Left lung (tissue), 14 donors: ENCODE results near the gene CMTM4. TPM values are rescaled to one million over a fixed set of nuclear protein-coding genes. Genes with fewer than 3 reads are reported as not detected.
A peak's percentile ranks its signal among the peaks of the same experiment; 100 is the strongest.

Experiments
- ATAC-seq: fragments of 200-7000 bp; cut with Tn5 transposase; one replicate; pipeline ENCODE4 v1.9.1; 2020; ENCODE audit warnings: moderate library complexity
- DNase-seq, 4 donors: peaks; one replicate each; pipeline ENCODE4 v3.0.0-alpha.2; 2013 to 2020
- H3K27ac ChIP-seq, 2 donors: fragments of 200-600 bp; sonication (generic) in 1 of 2; one replicate each; pipeline versions ENCODE4 v1.5.0 to v1.8.0; 2020 to 2021
- H3K27me3 ChIP-seq, 2 donors: fragments of 200-600 bp; sonication (generic) in 1 of 2; one replicate each; pipeline versions ENCODE4 v1.5.0 to v1.8.0; 2020 to 2021
- H3K36me3 ChIP-seq, 2 donors: fragments of 200-600 bp; sonication (generic) in 1 of 2; one replicate each; pipeline versions ENCODE4 v1.5.0 to v1.8.0; 2020 to 2021
- H3K4me1 ChIP-seq, 2 donors: fragments of 200-600 bp; one replicate each; pipeline ENCODE4 v1.8.0; 2021
- H3K4me3 ChIP-seq, 2 donors: fragments of 200-600 bp; sonication (generic) in 1 of 2; one replicate each; pipeline versions ENCODE4 v1.5.0 to v1.8.0; 2020 to 2021; ENCODE audit warnings: mild to moderate bottlenecking in 1 of 2
- H3K9me3 ChIP-seq, 2 donors: fragments of 200-600 bp; sonication (generic) in 1 of 2; one replicate each; pipeline versions ENCODE4 v1.5.0 to v1.8.0; 2020 to 2021
- CTCF ChIP-seq, 2 donors: fragments of 200-600 bp; sonication (generic) in 1 of 2; IDR thresholded peaks; one replicate each; pipeline versions ENCODE4 v1.5.0 to v1.8.0; 2021; ENCODE audit warnings: antibody characterized with exemption in 2 of 2
- intact Hi-C, 2 donors: fragments of 100-400 bp; cut with DNase I; formaldehyde crosslinking; loops; one replicate each; pipeline versions ENCODE4 v1.11.2 to v1.14.2; 2022
- long read RNA-seq, 12 donors: library from polyadenylated mRNA in 2 of 12; unstranded in 2 of 12; transcript quantifications; one replicate each; pipeline ENCODE4 v2.0.0 and lab custom pipeline, GENCODE V29; 2019 to 2026
- polyA plus RNA-seq, 6 donors: library from polyadenylated mRNA; unstranded; fragments of 120-200 nt; gene quantifications; one replicate each; pipeline ENCODE4 v1.2.1, GENCODE V29; 2013; ENCODE audit not compliant: insufficient read length in 6 of 6
- total RNA-seq, 2 donors: library from RNA; stranded (reverse); fragmentation: NEBNext Ultra II Directional; extraction: Animal tissue kit (Norgen Biotek cat#: 25700); gene quantifications; one replicate each; pipeline ENCODE4 v1.2.1, GENCODE V29; 2021
- donor health status: DM: no; HTN: yes; CAD: no.
- donor health status: DM: no; HTN: no; CAD: no.

The CMTM4 gene
- 10 to 100 TPM; 64.0 to 72.3 TPM for total RNA-seq
- polyA plus RNA-seq, result 10 to 100 TPM; 25.2 to 36.5 (median 32.7) TPM
- long read RNA-seq, donor 1, full-length matches to known transcripts, result 25 of 25 reads
- long read RNA-seq, donor 1, partial matches to known transcripts, result 0 of 25 reads
- long read RNA-seq, donor 1, other reads (novel, unspliced or antisense), result 0 of 25 reads
- long read RNA-seq, donor 2, full-length matches to known transcripts, result 18 of 18 reads
- long read RNA-seq, donor 2, partial matches to known transcripts, result 0 of 18 reads
- long read RNA-seq, donor 2, other reads (novel, unspliced or antisense), result 0 of 18 reads
- long read RNA-seq, donor 3, full-length matches to known transcripts, result 14 of 14 reads
- long read RNA-seq, donor 3, partial matches to known transcripts, result 0 of 14 reads
- long read RNA-seq, donor 3, other reads (novel, unspliced or antisense), result 0 of 14 reads
- long read RNA-seq, donor 4, full-length matches to known transcripts, result 1 of 2 reads
- long read RNA-seq, donor 4, partial matches to known transcripts, result 0 of 2 reads
- long read RNA-seq, donor 4, other reads (novel, unspliced or antisense), result 1 of 2 reads
- long read RNA-seq, donor 5, full-length matches to known transcripts, result 11 of 11 reads
- long read RNA-seq, donor 5, partial matches to known transcripts, result 0 of 11 reads
- long read RNA-seq, donor 5, other reads (novel, unspliced or antisense), result 0 of 11 reads
- long read RNA-seq, donor 6, full-length matches to known transcripts, result 15 of 15 reads
- long read RNA-seq, donor 6, partial matches to known transcripts, result 0 of 15 reads
- long read RNA-seq, donor 6, other reads (novel, unspliced or antisense), result 0 of 15 reads
- long read RNA-seq, donor 7, full-length matches to known transcripts, result 8 of 8 reads
- long read RNA-seq, donor 7, partial matches to known transcripts, result 0 of 8 reads
- long read RNA-seq, donor 7, other reads (novel, unspliced or antisense), result 0 of 8 reads
- long read RNA-seq, donor 8, full-length matches to known transcripts, result 16 of 16 reads
- long read RNA-seq, donor 8, partial matches to known transcripts, result 0 of 16 reads
- long read RNA-seq, donor 8, other reads (novel, unspliced or antisense), result 0 of 16 reads
- long read RNA-seq, donor 9, result 0 reads
- long read RNA-seq, donor 10, result 0 reads
- long read RNA-seq, donor 11, result 0 reads
- long read RNA-seq, donor 12, full-length matches to known transcripts, result 8 of 8 reads
- long read RNA-seq, donor 12, partial matches to known transcripts, result 0 of 8 reads
- long read RNA-seq, donor 12, other reads (novel, unspliced or antisense), result 0 of 8 reads

GRCh38 chr16:66696669-66697630 lies at the start of gene CMTM4:
Gene CMTM4 (minus strand): TSS chr16:66696743. CDS start chr16:66696525, 218 bp downstream.
- peak within 1 kb of the TSS; percentile 73 to 82 for H3K27ac ChIP-seq
- ATAC-seq, result peak; percentile 93
- peaks cover 12 to 57% of the 10 kb centered on the region in 2 donors for H3K4me1 ChIP-seq
- H3K4me3 ChIP-seq, result peak within 1 kb of the TSS; percentile 62 to 68
- intact Hi-C loops, result no loop called here
- H3K9me3 ChIP-seq, result no peaks in the 10 kb centered on the region
- no peaks in the 10 kb centered on the region for H3K27me3 ChIP-seq
- no peaks in the 10 kb centered on the region for H3K36me3 ChIP-seq
- no peak for TF ChIP-seq CTCF (IDR thresholded peaks at IDR 0.05)
- DNase-seq, result peak; percentile 81 to 98 (median 91)

- no peaks in the 10 kb centered on the region for H3K9me3 ChIP-seq
- H3K36me3 ChIP-seq, result peaks cover 0 to 78% of the 10 kb centered on the region in 2 donors
- peaks cover 29 to 80% of the 10 kb centered on the region in 2 donors for H3K4me1 ChIP-seq
- no peak for ATAC-seq
- H3K4me3 ChIP-seq, result no peak overlapping the region
- H3K27ac ChIP-seq, result peak overlapping the region in 1 of 2 donors; percentile 42
- DNase-seq, result no peak
- H3K27me3 ChIP-seq, result no peaks in the 10 kb centered on the region
- intact Hi-C loops, result no loop called here
- no peak for TF ChIP-seq CTCF (IDR thresholded peaks at IDR 0.05)
Measured at GRCh38 chr16:66746048-66746447, 49.5 kb upstream of the CMTM4 start.

GRCh38 chr16:66741950-66742808 lies 45.6 kb upstream of the CMTM4 start:
- Histone ChIP-seq H3K4me1 (peaks cover 28 to 62% of the 10 kb centered on the region in 2 donors), H3K27me3 (no peaks in the 10 kb centered on the region), H3K36me3 (peaks cover 0 to 90% of the 10 kb centered on the region in 2 donors), H3K27ac (peak overlapping the region; percentile 77 to 83), H3K4me3 (no peak overlapping the region), H3K9me3 (no peaks in the 10 kb centered on the region)
- no peak for TF ChIP-seq CTCF (IDR thresholded peaks at IDR 0.05)
- DNase-seq, result peak in 1 of 4 donors; percentile 27
- no peak for ATAC-seq
- intact Hi-C loops, result no loop called here
